CD8-positive, alpha-beta memory T cell (primary cell): ENCODE data around the gene RPUSD4. TPM values are rescaled to one million over a fixed set of nuclear protein-coding genes. Genes with fewer than 3 reads are reported as not detected.
A peak's percentile ranks its signal among the peaks of the same experiment; 100 is the strongest.

Experiments used
- CTCF ChIA-PET: fragments of 350-600 bp; sonication (Branson Sonifier 250); formaldehyde crosslinking; loops from one replicate; lab custom pipeline; 2021; ENCODE audit warnings: antibody characterized with exemption; lab: Charles Lee
- POLR2A ChIA-PET: fragments of 350-600 bp; sonication (Branson Sonifier 250); formaldehyde crosslinking; loops from one replicate; lab custom pipeline; 2021; ENCODE audit warnings: antibody characterized with exemption; lab: Charles Lee
- DNase-seq, 5 donors: peaks; one replicate each; pipeline versions ENCODE4 v3.0.0 to v3.0.0-alpha.2; 2020 to 2022; ENCODE audit warnings: mixed read lengths in 1 of 5
- H3K27ac ChIP-seq: one replicate; pipeline ENCODE4 v1.7.0; 2013; ENCODE audit warnings: low read depth, mild to moderate bottlenecking, low read length, moderate library complexity
- H3K27me3 ChIP-seq: 2 replicates; pipeline ENCODE4 v1.7.0; 2013; ENCODE audit warnings: low read length, mild to moderate bottlenecking; ENCODE audit not compliant: insufficient read depth, poor library complexity, severe bottlenecking
- H3K36me3 ChIP-seq: 2 replicates; pipeline ENCODE4 v1.7.0; 2013; ENCODE audit warnings: mild to moderate bottlenecking, low read length, moderate library complexity; ENCODE audit not compliant: insufficient read depth
- H3K4me1 ChIP-seq: 2 replicates; pipeline ENCODE4 v1.7.0; 2013; ENCODE audit warnings: mild to moderate bottlenecking, low read length, moderate library complexity; ENCODE audit not compliant: insufficient read depth
- H3K4me3 ChIP-seq: 2 replicates; pipeline ENCODE4 v1.7.0; 2013; ENCODE audit warnings: mild to moderate bottlenecking, low read length
- H3K9me3 ChIP-seq: 2 replicates; pipeline ENCODE4 v1.7.0; 2013; ENCODE audit warnings: mild to moderate bottlenecking, low read length
- H3K27ac Mint-ChIP-seq, 8 donors: one replicate each; pipeline ENCODE4 v1.8.0; 2020 to 2021; ENCODE audit warnings: mixed read lengths in 8 of 8, mild to moderate bottlenecking in 6 of 8, inconsistent platforms in 3 of 8, moderate library complexity in 3 of 8
- H3K27me3 Mint-ChIP-seq, 2 donors: one replicate each; pipeline ENCODE4 v1.8.0; 2020 to 2021; ENCODE audit warnings: mixed read lengths in 2 of 2, mild to moderate bottlenecking in 1 of 2, moderate library complexity in 1 of 2
- H3K36me3 Mint-ChIP-seq, 3 donors: one replicate each; pipeline ENCODE4 v1.8.0; 2020 to 2021; ENCODE audit warnings: mixed read lengths in 3 of 3, inconsistent platforms in 1 of 3, mild to moderate bottlenecking in 1 of 3
- H3K4me1 Mint-ChIP-seq, 3 donors: one replicate each; pipeline ENCODE4 v1.8.0; 2020 to 2021; ENCODE audit warnings: mixed read lengths in 3 of 3, inconsistent platforms in 1 of 3, mild to moderate bottlenecking in 1 of 3
- H3K4me3 Mint-ChIP-seq, 7 donors: one replicate each; pipeline ENCODE4 v1.8.0; 2020 to 2021; ENCODE audit warnings: mixed read lengths in 7 of 7, mild to moderate bottlenecking in 6 of 7, moderate library complexity in 4 of 7, inconsistent platforms in 2 of 7
- H3K9me3 Mint-ChIP-seq, 5 donors: one replicate each; pipeline ENCODE4 v1.8.0; 2020 to 2022; ENCODE audit warnings: mixed read lengths in 5 of 5, mild to moderate bottlenecking in 3 of 5, moderate library complexity in 2 of 5, inconsistent platforms in 1 of 5
- polyA plus RNA-seq: library from polyadenylated mRNA; unstranded; fragments of 300-500 nt; fragmentation: Illumina TruSeq; gene quantifications from one replicate; pipeline ENCODE4 v1.2.3, GENCODE V29; 2021
- total RNA-seq, 2 experiments: library from RNA; stranded (reverse); gene quantifications; one replicate each; pipeline ENCODE4 v1.2.3, GENCODE V29; 2021

RPUSD4 gene
- total and polyA plus RNA-seq, 3 experiments from 2014 or later, result 20.4 to 48.8 (median 47.3) TPM

GRCh38 chr11:126193038-126193478, 18.4 kb downstream of the RPUSD4 start:
- Histone ChIP-seq H3K36me3 (peaks cover 16% of the 10 kb centered on the region), H3K4me1 (no peaks in the 10 kb centered on the region), H3K9me3 (no peaks in the 10 kb centered on the region), H3K27ac (no peak overlapping the region), H3K27me3 (no peaks in the 10 kb centered on the region), H3K4me3 (no peak overlapping the region)
- Mint-ChIP-seq H3K27ac (no peak overlapping the region), H3K4me3 (no peak overlapping the region), H3K27me3 (no peaks in the 10 kb centered on the region), H3K36me3 (peaks cover 24 to 81% (median 32%) of the 10 kb centered on the region in 3 donors), H3K9me3 (peaks cover 0 to 6% (median under 1%) of the 10 kb centered on the region in 5 donors), H3K4me1 (peaks cover 0 to 3% (median 0%) of the 10 kb centered on the region in 3 donors)
- ChIA-PET CTCF (interaction anchor here (0.8 to 2.5 kb wide), 8 partner anchors 12 to 305 kb away, joined by 3 to 9 read pairs (median 4); partner anchors contain the start of genes FAM118B, HYLS1 and RPUSD4), POLR2A (no interaction called here)
- no peak for DNase-seq

- Mint-ChIP-seq H3K36me3 (peaks cover 17 to 74% (median 25%) of the 10 kb centered on the region in 3 donors), H3K4me3 (no peak overlapping the region), H3K27me3 (no peaks in the 10 kb centered on the region), H3K4me1 (no peaks in the 10 kb centered on the region), H3K27ac (no peak overlapping the region), H3K9me3 (peaks cover 0 to 3% (median 0%) of the 10 kb centered on the region in 5 donors)
- POLR2A ChIA-PET, result no interaction called here
- Histone ChIP-seq H3K36me3 (peaks cover 12% of the 10 kb centered on the region), H3K9me3 (no peaks in the 10 kb centered on the region), H3K27ac (no peak overlapping the region), H3K4me3 (no peak overlapping the region), H3K27me3 (no peaks in the 10 kb centered on the region), H3K4me1 (no peaks in the 10 kb centered on the region)
- no peak for DNase-seq
- CTCF ChIA-PET, result no interaction called here
These were observed 19.1 kb downstream of the RPUSD4 start for GRCh38 chr11:126192361-126192760.

GRCh38 chr11:126191379-126192073, 19.9 kb downstream of the RPUSD4 start:
- H3K4me1 ChIP-seq, result no peaks in the 10 kb centered on the region
- Mint-ChIP-seq H3K27ac (peak overlapping the region in 1 of 8 donors; percentile 36), H3K27me3 (no peaks in the 10 kb centered on the region), H3K4me3 (no peak overlapping the region), H3K36me3 (peaks cover 9 to 72% (median 19%) of the 10 kb centered on the region in 3 donors), H3K9me3 (peaks cover 0 to 3% (median 0%) of the 10 kb centered on the region in 5 donors), H3K4me1 (no peaks in the 10 kb centered on the region)
- CTCF ChIA-PET, result no interaction called here
- no peak overlapping the region for H3K27ac ChIP-seq
- no peaks in the 10 kb centered on the region for H3K9me3 ChIP-seq
- no peak for DNase-seq
- POLR2A ChIA-PET, result no interaction called here
- H3K36me3 ChIP-seq, result peaks cover 12% of the 10 kb centered on the region
- H3K4me3 ChIP-seq, result no peak overlapping the region
- H3K27me3 ChIP-seq, result no peaks in the 10 kb centered on the region

- H3K36me3 ChIP-seq, result peaks cover 12% of the 10 kb centered on the region
- H3K27me3 ChIP-seq, result no peaks in the 10 kb centered on the region
- no peak overlapping the region for H3K27ac ChIP-seq
- Mint-ChIP-seq H3K4me1 (no peaks in the 10 kb centered on the region), H3K27me3 (no peaks in the 10 kb centered on the region), H3K9me3 (no peaks in the 10 kb centered on the region), H3K36me3 (peaks cover 3 to 69% (median 13%) of the 10 kb centered on the region in 3 donors), H3K4me3 (no peak overlapping the region), H3K27ac (no peak overlapping the region)
- DNase-seq, result no peak
- POLR2A ChIA-PET, result no interaction called here
- H3K4me3 ChIP-seq, result no peak overlapping the region
- H3K4me1 ChIP-seq, result no peaks in the 10 kb centered on the region
- H3K9me3 ChIP-seq, result no peaks in the 10 kb centered on the region
- CTCF ChIA-PET, result no interaction called here
These were observed 20.7 kb downstream of the RPUSD4 start for GRCh38 chr11:126190792-126191191.

- CTCF ChIA-PET, result interaction anchor here (0.8 kb wide), 1 partner anchor 267 kb away, joined by 3 read pairs; no protein-coding TSS in a partner anchor
- DNase-seq, result no peak
- Mint-ChIP-seq H3K27me3 (no peaks in the 10 kb centered on the region), H3K4me3 (no peak overlapping the region), H3K36me3 (peaks cover 0 to 57% (median 7%) of the 10 kb centered on the region in 3 donors), H3K27ac (no peak overlapping the region), H3K4me1 (no peaks in the 10 kb centered on the region), H3K9me3 (no peaks in the 10 kb centered on the region)
- no peaks in the 10 kb centered on the region for H3K4me1 ChIP-seq
- H3K9me3 ChIP-seq, result no peaks in the 10 kb centered on the region
- no peak overlapping the region for H3K4me3 ChIP-seq
- H3K27ac ChIP-seq, result no peak overlapping the region
- POLR2A ChIA-PET, result no interaction called here
- peaks cover 8% of the 10 kb centered on the region for H3K36me3 ChIP-seq
- no peaks in the 10 kb centered on the region for H3K27me3 ChIP-seq
These were observed 22.1 kb downstream of the RPUSD4 start for GRCh38 chr11:126189109-126189929.

- Mint-ChIP-seq H3K27ac (peak overlapping the region in 2 of 8 donors; percentile 32 to 92), H3K27me3 (no peaks in the 10 kb centered on the region), H3K4me1 (no peaks in the 10 kb centered on the region), H3K36me3 (peaks cover 0 to 51% (median 7%) of the 10 kb centered on the region in 3 donors), H3K4me3 (no peak overlapping the region), H3K9me3 (no peaks in the 10 kb centered on the region)
- ChIA-PET POLR2A (no interaction called here), CTCF (no interaction called here)
- no peak for DNase-seq
- Histone ChIP-seq H3K4me1 (no peaks in the 10 kb centered on the region), H3K9me3 (no peaks in the 10 kb centered on the region), H3K27me3 (no peaks in the 10 kb centered on the region), H3K27ac (no peak overlapping the region), H3K36me3 (peaks cover 8% of the 10 kb centered on the region), H3K4me3 (no peak overlapping the region)
These were observed 22.9 kb downstream of the RPUSD4 start for GRCh38 chr11:126188332-126189108.

- peaks cover 0 to 36% (median 7%) of the 10 kb centered on the region in 3 donors for H3K36me3 Mint-ChIP-seq
- Histone ChIP-seq H3K4me1 (no peaks in the 10 kb centered on the region), H3K27me3 (no peaks in the 10 kb centered on the region), H3K27ac (no peak overlapping the region), H3K4me3 (no peak overlapping the region), H3K9me3 (no peaks in the 10 kb centered on the region), H3K36me3 (peaks cover 4% of the 10 kb centered on the region)
- ChIA-PET CTCF (no interaction called here), POLR2A (no interaction called here)
- H3K4me3 Mint-ChIP-seq, result no peak overlapping the region
- H3K27me3 Mint-ChIP-seq, result no peaks in the 10 kb centered on the region
- H3K9me3 Mint-ChIP-seq, result no peaks in the 10 kb centered on the region
- H3K4me1 Mint-ChIP-seq, result peaks cover 0 to 5% (median 0%) of the 10 kb centered on the region in 3 donors
- DNase-seq, result no peak
- peak overlapping the region in 3 of 8 donors; percentile 2 to 58 (median 5) for H3K27ac Mint-ChIP-seq
These were observed 24.5 kb downstream of the RPUSD4 start for GRCh38 chr11:126186708-126187529.
